CD14-positive monocyte (primary cell): ENCODE data around the gene CDKAL1. TPM values are rescaled to one million over a fixed set of nuclear protein-coding genes. Genes with fewer than 3 reads are reported as not detected.
"Not testable (repeated sequence)": the region's sequence is repeated elsewhere in the genome, so short reads cannot be mapped to it uniquely, and the experiment has no call there.

Experiments
- DNase-seq, 3 donors: peaks; one replicate each; pipeline ENCODE4 v3.0.0-alpha.2; 2011 to 2022
- H2AFZ ChIP-seq: 2 replicates; pipeline ENCODE4 v1.6.0; 2012; ENCODE audit warnings: mild to moderate bottlenecking, low read depth, low read length, inconsistent platforms; ENCODE audit not compliant: insufficient read depth, poor library complexity, severe bottlenecking
- H3K27ac ChIP-seq, 2 donors: 1 replicate in 1 of 2; 2 replicates in 1 of 2; pipeline ENCODE4 v1.5.1; 2012 to 2013; ENCODE audit warnings: low read length in 2 of 2, control low read depth in 1 of 2, inconsistent platforms in 1 of 2, low read depth in 1 of 2, mild to moderate bottlenecking in 1 of 2
- H3K27me3 ChIP-seq, 2 donors: one replicate each; pipeline versions ENCODE4 v1.6.0 to v1.6.1; 2011 to 2013; ENCODE audit warnings: low read length in 2 of 2; ENCODE audit not compliant: control insufficient read depth in 2 of 2, insufficient read depth in 2 of 2
- H3K36me3 ChIP-seq, 2 donors: replicated peaks in 1 of 2; 1 replicate in 1 of 2; 2 replicates in 1 of 2; pipeline versions ENCODE4 v1.5.1 to v1.6.1; 2012 to 2013; ENCODE audit warnings: low read length in 2 of 2, control low read depth in 1 of 2, inconsistent platforms in 1 of 2, mild to moderate bottlenecking in 1 of 2; ENCODE audit not compliant: insufficient read depth in 2 of 2, control insufficient read depth in 1 of 2
- H3K4me1 ChIP-seq, 2 donors: 1 replicate in 1 of 2; 2 replicates in 1 of 2; pipeline versions ENCODE4 v1.5.1 to v1.6.1; 2012 to 2013; ENCODE audit warnings: low read length in 2 of 2, control low read depth in 1 of 2, inconsistent platforms in 1 of 2, mild to moderate bottlenecking in 1 of 2, moderate library complexity in 1 of 2; ENCODE audit not compliant: insufficient read depth in 2 of 2, control insufficient read depth in 1 of 2
- H3K4me2 ChIP-seq: replicated peaks from 2 replicates; pipeline ENCODE3; 2012; ENCODE audit warnings: low read length, moderate library complexity, mild to moderate bottlenecking; ENCODE audit not compliant: poor library complexity, severe bottlenecking; ENCODE audit errors: extremely low read depth
- H3K4me3 ChIP-seq, 3 experiments: fragments of 200-600 bp in 1 of 3; sonication (generic) in 1 of 3; replicated peaks in 1 of 3; 1 replicate in 2 of 3; 2 replicates in 1 of 3; pipeline ENCODE4 v1.5.1; 2011 to 2013; ENCODE audit warnings: low read length in 3 of 3, mild to moderate bottlenecking in 3 of 3, control low read depth in 2 of 3, low read depth in 2 of 3, inconsistent platforms in 1 of 3, moderate library complexity in 1 of 3
- H3K79me2 ChIP-seq: 2 replicates; pipeline ENCODE4 v1.6.0; 2012; ENCODE audit warnings: mild to moderate bottlenecking, control low read depth, inconsistent platforms, low read length, moderate library complexity; ENCODE audit not compliant: insufficient read depth
- H3K9ac ChIP-seq: 2 replicates; pipeline ENCODE4 v1.6.0; 2017; ENCODE audit warnings: low read length, mild to moderate bottlenecking; ENCODE audit not compliant: insufficient read depth, poor library complexity, severe bottlenecking
- H3K9me3 ChIP-seq, 2 donors: replicated peaks in 1 of 2; 1 replicate in 1 of 2; 2 replicates in 1 of 2; pipeline versions ENCODE4 v1.5.1 to v1.6.1; 2012 to 2013; ENCODE audit warnings: low read length in 2 of 2, control low read depth in 1 of 2; ENCODE audit not compliant: control insufficient read depth in 1 of 2, insufficient read depth in 1 of 2
- H4K20me1 ChIP-seq: 2 replicates; pipeline ENCODE4 v1.6.0; 2012; ENCODE audit warnings: mild to moderate bottlenecking, low read length, control low read depth, moderate library complexity; ENCODE audit not compliant: insufficient read depth
- H3K27ac Mint-ChIP-seq, 7 donors: one replicate each; pipeline ENCODE4 v1.8.0; 2020; ENCODE audit warnings: mild to moderate bottlenecking in 7 of 7, mixed read lengths in 7 of 7, moderate library complexity in 6 of 7, inconsistent platforms in 2 of 7
- H3K27me3 Mint-ChIP-seq, 3 donors: one replicate each; pipeline ENCODE4 v1.8.0; 2021 to 2022; ENCODE audit warnings: low read depth in 3 of 3, mild to moderate bottlenecking in 3 of 3, mixed read lengths in 3 of 3, moderate library complexity in 3 of 3, inconsistent platforms in 1 of 3
- H3K36me3 Mint-ChIP-seq, 2 donors: one replicate each; pipeline ENCODE4 v1.8.0; 2020; ENCODE audit warnings: mixed read lengths in 2 of 2, inconsistent platforms in 1 of 2, mild to moderate bottlenecking in 1 of 2
- H3K4me1 Mint-ChIP-seq: one replicate; pipeline ENCODE4 v1.8.0; 2020; ENCODE audit warnings: mild to moderate bottlenecking, mixed read lengths
- H3K4me3 Mint-ChIP-seq, 2 donors: one replicate each; pipeline ENCODE4 v1.8.0; 2020; ENCODE audit warnings: mild to moderate bottlenecking in 2 of 2, mixed read lengths in 2 of 2, moderate library complexity in 1 of 2
- H3K9me3 Mint-ChIP-seq, 7 donors: one replicate each; pipeline ENCODE4 v1.8.0; 2020 to 2022; ENCODE audit warnings: mixed read lengths in 7 of 7, mild to moderate bottlenecking in 6 of 7, moderate library complexity in 6 of 7, inconsistent platforms in 2 of 7
- CTCF ChIP-seq: fragments of 200-600 bp; IDR thresholded peaks from one replicate; pipeline ENCODE4 v1.8.0; 2022; ENCODE audit warnings: antibody characterized with exemption, mild to moderate bottlenecking
- WGBS: methylation state at CpG from one replicate; pipeline ENCODE4 v1.1.5; 2013; ENCODE audit warnings: missing lambda C conversion rate; ENCODE audit not compliant: insufficient coverage; 5-methylcytosine and 5-hydroxymethylcytosine counted together
- intact Hi-C, 2 donors: fragments of 100-400 bp; cut with micrococcal nuclease; formaldehyde crosslinking; loops; one replicate each; pipeline versions ENCODE4 v1.15.0 to v1.15.1; 2023
- polyA plus RNA-seq, 3 donors: library from polyadenylated mRNA; depleted of rRNA in 1 of 3; unstranded in 2 of 3; stranded (reverse) in 1 of 3; fragments of 300-500 nt in 2 of 3; fragments of >200 nt in 1 of 3; fragmentation: Illumina TruSeq in 2 of 3; gene quantifications; 1 replicate in 2 of 3; 2 replicates in 1 of 3; pipeline ENCODE4 v1.2.3, GENCODE V29; 2012 to 2021

CDKAL1 gene
- polyA plus RNA-seq, 3 donors, result 3.2 to 12.4 (median 8.3) TPM

DNA sequence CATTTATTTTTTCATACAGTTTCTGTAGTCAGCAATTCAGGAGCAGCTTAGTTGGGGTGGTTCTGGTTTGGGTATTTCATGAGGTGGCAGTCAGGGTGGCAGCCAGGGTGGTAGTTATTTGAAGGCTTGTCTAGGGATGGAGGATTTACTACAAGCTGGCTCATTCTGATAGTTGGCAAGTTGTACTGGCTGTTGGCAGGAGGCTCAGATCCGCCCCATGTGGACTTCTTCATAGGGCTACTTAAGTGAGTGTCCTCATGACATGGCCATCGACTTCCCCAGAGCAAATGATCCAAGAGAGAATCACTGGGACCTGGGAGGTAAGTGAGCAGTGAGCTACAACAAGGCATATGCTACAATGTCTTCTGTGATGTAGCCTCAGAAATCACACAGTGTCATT is 22.4 kb upstream of the CDKAL1 start:
- WGBS, result 92% methylated on average over 2 of the region's 2 CpGs
- Mint-ChIP-seq H3K4me1 (peaks cover 3% of the 10 kb centered on the region), H3K27me3 (peaks cover 0 to 2% (median 0%) of the 10 kb centered on the region in 3 donors), H3K27ac (no peak overlapping the region), H3K9me3 (peaks cover 0 to 1% (median 0%) of the 10 kb centered on the region in 7 donors), H3K36me3 (no peaks in the 10 kb centered on the region), H3K4me3 (no peak overlapping the region)
- Histone ChIP-seq H3K9ac (no peak overlapping the region), H3K79me2 (no peaks in the 10 kb centered on the region), H3K4me2 (no peak overlapping the region), H2AFZ (no peak overlapping the region), H3K36me3 (no peaks in the 10 kb centered on the region), H3K27ac (no peak overlapping the region), H3K4me3 (no peak overlapping the region), H3K4me1 (no peaks in the 10 kb centered on the region), H3K9me3 (no peaks in the 10 kb centered on the region), H3K27me3 (no peaks in the 10 kb centered on the region), H4K20me1 (no peaks in the 10 kb centered on the region)
- no peak for DNase-seq
- intact Hi-C loops, result no loop called here
- TF ChIP-seq CTCF, result no peak

DNA sequence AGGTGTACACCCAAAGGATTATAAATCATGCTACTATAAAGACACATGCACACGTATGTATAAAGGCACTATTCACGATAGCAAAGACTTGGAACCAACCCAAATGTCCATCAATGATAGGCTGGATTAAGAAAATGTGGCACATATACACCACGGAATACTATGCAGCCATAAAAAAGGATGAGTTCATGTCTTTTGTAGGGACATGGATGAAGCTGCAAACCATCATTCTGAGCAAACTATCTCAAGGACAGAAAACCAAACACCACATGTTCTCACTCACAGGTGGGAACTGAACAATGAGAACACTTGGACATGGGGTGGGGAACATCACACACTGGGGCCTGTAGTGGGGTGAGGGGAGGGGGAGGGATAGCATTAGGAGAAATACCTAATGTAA is 9.0 kb upstream of the CDKAL1 start:
- H4K20me1 ChIP-seq, H3K27ac Mint-ChIP-seq, H3K27ac ChIP-seq, DNase-seq, H3K4me3 Mint-ChIP-seq, H3K36me3 Mint-ChIP-seq, H3K9ac ChIP-seq, H3K79me2 ChIP-seq, H3K27me3 Mint-ChIP-seq, H3K9me3 ChIP-seq, H2AFZ ChIP-seq, H3K4me2 ChIP-seq, H3K36me3 ChIP-seq, H3K9me3 Mint-ChIP-seq, H3K4me3 ChIP-seq, H3K27me3 ChIP-seq: not testable (repeated sequence)
- intact Hi-C loops, result loop anchor here in 1 of 2 donors (10.0 kb wide), 1 partner anchor 430 kb away; no protein-coding TSS in a partner anchor
- H3K4me1 Mint-ChIP-seq, result peaks cover 15% of the 10 kb centered on the region
- WGBS, result no CpG with 5 or more reads among the region's 3 CpGs
- peaks cover 9 to 11% of the 10 kb centered on the region in 2 donors for H3K4me1 ChIP-seq
